HEK293 (cell line): ENCODE measurements around the gene CMTM4.

ENCODE experiments used
- FEZF1 ChIP-seq: fragments of 450-650 bp; formaldehyde crosslinking; IDR thresholded peaks from 2 replicates; pipeline ENCODE4 v1.5.1; 2016; ENCODE audit warnings: missing biosample characterization, missing genetic modification characterization
- HOXC10 ChIP-seq: sonication (generic); formaldehyde crosslinking; IDR thresholded peaks from 2 replicates; pipeline ENCODE4 v1.8.1; 2023; ENCODE audit warnings: mild to moderate bottlenecking, missing genetic modification reagents
- MEIS1 ChIP-seq: sonication (generic); formaldehyde crosslinking; IDR thresholded peaks from 2 replicates; pipeline ENCODE4 v1.8.1; 2022; ENCODE audit warnings: missing genetic modification reagents, mild to moderate bottlenecking, borderline replicate concordance
- PRDM1 ChIP-seq: fragments of 450-650 bp; formaldehyde crosslinking; IDR thresholded peaks from 2 replicates; pipeline ENCODE4; 2016; ENCODE audit warnings: missing biosample characterization, missing genetic modification characterization
- REPIN1 ChIP-seq: fragments of 450-650 bp; formaldehyde crosslinking; IDR thresholded peaks from 2 replicates; pipeline ENCODE4 v1.5.1; 2017; ENCODE audit warnings: missing biosample characterization, missing genetic modification characterization, low read depth
- SCRT2 ChIP-seq: fragments of 450-650 bp; formaldehyde crosslinking; IDR thresholded peaks from 2 replicates; pipeline ENCODE4 v1.5.1; 2016; ENCODE audit warnings: missing biosample characterization, missing genetic modification characterization
- YY2 ChIP-seq: fragments of 450-650 bp; formaldehyde crosslinking; IDR thresholded peaks from 2 replicates; pipeline ENCODE4 v1.5.1; 2016; ENCODE audit warnings: missing biosample characterization, missing genetic modification characterization
- ZBTB48 ChIP-seq: fragments of 450-650 bp; formaldehyde crosslinking; IDR thresholded peaks from 2 replicates; pipeline ENCODE4 v1.5.1; 2016; ENCODE audit warnings: missing biosample characterization, missing genetic modification characterization
- ZNF132 ChIP-seq: fragments of 450-650 bp; formaldehyde crosslinking; IDR thresholded peaks from 2 replicates; pipeline ENCODE4 v1.5.1; 2017; ENCODE audit warnings: missing biosample characterization, missing genetic modification characterization, borderline replicate concordance
- ZNF2 ChIP-seq: fragments of 450-650 bp; formaldehyde crosslinking; IDR thresholded peaks from 2 replicates; pipeline ENCODE4 v1.5.1; 2016; ENCODE audit warnings: missing biosample characterization, missing genetic modification characterization
- ZNF202 ChIP-seq: fragments of 450-650 bp; formaldehyde crosslinking; IDR thresholded peaks from 2 replicates; pipeline ENCODE4 v1.5.1; 2016; ENCODE audit warnings: missing biosample characterization, missing genetic modification characterization, borderline replicate concordance
- ZNF239 ChIP-seq: fragments of 450-650 bp; formaldehyde crosslinking; IDR thresholded peaks from 2 replicates; pipeline ENCODE4 v1.5.1; 2016; ENCODE audit warnings: missing biosample characterization, missing genetic modification characterization
- ZNF24 ChIP-seq: fragments of 450-650 bp; formaldehyde crosslinking; IDR thresholded peaks from 2 replicates; pipeline ENCODE4 v1.5.1; 2016; ENCODE audit warnings: missing biosample characterization, missing genetic modification characterization
- ZNF341 ChIP-seq: fragments of 450-650 bp; formaldehyde crosslinking; IDR thresholded peaks from 2 replicates; pipeline ENCODE4; 2016; ENCODE audit warnings: low read depth, missing biosample characterization, missing genetic modification characterization
- ZNF501 ChIP-seq: fragments of 450-650 bp; formaldehyde crosslinking; IDR thresholded peaks from 2 replicates; pipeline ENCODE4 v1.5.1; 2016; ENCODE audit warnings: missing biosample characterization, missing genetic modification characterization
- ZNF600 ChIP-seq: fragments of 450-650 bp; formaldehyde crosslinking; IDR thresholded peaks from 2 replicates; pipeline ENCODE4 v1.5.1; 2016; ENCODE audit warnings: missing biosample characterization, missing genetic modification characterization
- ZNF658 ChIP-seq: fragments of 450-650 bp; formaldehyde crosslinking; IDR thresholded peaks from 2 replicates; pipeline ENCODE4; 2016; ENCODE audit warnings: missing biosample characterization, missing genetic modification characterization
- ZNF660 ChIP-seq: fragments of 450-650 bp; IDR thresholded peaks from 2 replicates; pipeline ENCODE4 v1.5.1; 2018; ENCODE audit warnings: missing biosample characterization, mild to moderate bottlenecking, missing genetic modification characterization
- ZNF776 ChIP-seq: fragments of 450-650 bp; formaldehyde crosslinking; IDR thresholded peaks from 2 replicates; pipeline ENCODE4 v1.5.0; 2017; ENCODE audit warnings: missing biosample characterization, missing genetic modification characterization, borderline replicate concordance
- ZNF791 ChIP-seq: fragments of 450-650 bp; formaldehyde crosslinking; IDR thresholded peaks from 2 replicates; pipeline ENCODE4 v1.5.1; 2016; ENCODE audit warnings: missing biosample characterization, missing genetic modification characterization
- ZNF792 ChIP-seq: fragments of 450-650 bp; formaldehyde crosslinking; IDR thresholded peaks from 2 replicates; pipeline ENCODE4 v1.5.1; 2016; ENCODE audit warnings: missing biosample characterization, missing genetic modification characterization
- ZNF843 ChIP-seq: fragments of 450-650 bp; formaldehyde crosslinking; IDR thresholded peaks from 2 replicates; pipeline ENCODE4 v1.5.1; 2016; ENCODE audit warnings: missing biosample characterization, missing genetic modification characterization
- TF ChIP-seq, protein P1 (sequence below): fragments of 450-650 bp; formaldehyde crosslinking; IDR thresholded peaks from 2 replicates; pipeline ENCODE4 v1.5.1; 2016; ENCODE audit warnings: missing biosample characterization, missing genetic modification characterization
- TF ChIP-seq, protein P2 (sequence below): IDR thresholded peaks from 2 replicates; pipeline ENCODE4 v1.6.1; 2011; ENCODE audit warnings: mild to moderate bottlenecking, low read depth, low read length, borderline replicate concordance
- TF ChIP-seq, protein P3 (sequence below): fragments of 450-650 bp; formaldehyde crosslinking; IDR thresholded peaks from 2 replicates; pipeline ENCODE4 v1.5.1; 2017; ENCODE audit warnings: missing biosample characterization, missing genetic modification characterization
- TF ChIP-seq, protein P4 (sequence below): fragments of 450-650 bp; formaldehyde crosslinking; IDR thresholded peaks from 2 replicates; pipeline ENCODE4 v1.5.1; 2016; ENCODE audit warnings: missing biosample characterization, missing genetic modification characterization
- TF ChIP-seq, protein P5 (sequence below): fragments of 450-650 bp; formaldehyde crosslinking; IDR thresholded peaks from 2 replicates; pipeline ENCODE4 v1.5.1; 2016; ENCODE audit warnings: missing biosample characterization, missing genetic modification characterization
- TF ChIP-seq, protein P6 (sequence below): fragments of 450-650 bp; formaldehyde crosslinking; IDR thresholded peaks from 2 replicates; pipeline ENCODE4 v1.5.1; 2017; ENCODE audit warnings: missing biosample characterization, missing genetic modification characterization

Gene CMTM4

DNA sequence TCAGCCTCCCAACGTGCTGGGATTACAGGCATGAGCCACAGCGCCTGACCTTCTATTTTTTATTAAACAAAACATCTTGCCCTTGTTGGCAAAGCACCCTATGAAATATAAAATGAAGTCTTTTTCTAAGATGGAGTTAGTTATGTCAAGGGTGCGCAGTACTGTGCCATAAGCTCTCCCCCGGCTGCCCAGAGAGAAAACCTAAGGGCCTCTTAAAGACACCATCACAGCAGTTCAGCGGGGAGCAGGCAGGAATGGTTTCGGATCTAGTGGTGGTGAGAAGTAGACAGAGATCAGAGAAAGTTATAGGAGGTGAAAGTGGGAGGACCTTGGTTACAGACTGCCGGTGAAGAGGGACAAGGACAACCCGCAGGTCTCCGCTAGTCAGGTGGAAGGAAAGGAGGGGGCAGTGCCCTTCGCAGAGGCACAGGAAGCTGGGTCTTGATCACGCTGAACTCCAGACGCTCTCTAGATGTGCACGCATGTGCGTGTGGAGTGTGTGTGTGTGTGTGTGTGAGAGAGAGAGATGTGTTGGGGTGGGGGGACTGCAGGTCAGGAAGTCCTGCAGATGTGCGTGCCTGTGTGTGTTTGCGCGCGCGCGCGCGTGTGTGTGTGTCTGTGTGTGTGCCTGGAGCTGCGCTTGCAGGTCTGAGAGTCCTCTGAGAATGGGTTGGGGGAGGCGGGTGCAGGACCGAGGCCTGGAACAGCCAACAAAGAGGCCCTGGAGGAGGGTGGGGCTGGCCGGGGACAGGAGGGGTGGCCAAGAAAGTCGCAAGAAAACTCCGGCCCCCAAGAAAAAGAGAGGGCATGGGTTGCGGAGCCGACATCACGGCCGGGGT lies 92.8 kb downstream of the CMTM4 start (continued):
- TF ChIP-seq, protein P1, sequence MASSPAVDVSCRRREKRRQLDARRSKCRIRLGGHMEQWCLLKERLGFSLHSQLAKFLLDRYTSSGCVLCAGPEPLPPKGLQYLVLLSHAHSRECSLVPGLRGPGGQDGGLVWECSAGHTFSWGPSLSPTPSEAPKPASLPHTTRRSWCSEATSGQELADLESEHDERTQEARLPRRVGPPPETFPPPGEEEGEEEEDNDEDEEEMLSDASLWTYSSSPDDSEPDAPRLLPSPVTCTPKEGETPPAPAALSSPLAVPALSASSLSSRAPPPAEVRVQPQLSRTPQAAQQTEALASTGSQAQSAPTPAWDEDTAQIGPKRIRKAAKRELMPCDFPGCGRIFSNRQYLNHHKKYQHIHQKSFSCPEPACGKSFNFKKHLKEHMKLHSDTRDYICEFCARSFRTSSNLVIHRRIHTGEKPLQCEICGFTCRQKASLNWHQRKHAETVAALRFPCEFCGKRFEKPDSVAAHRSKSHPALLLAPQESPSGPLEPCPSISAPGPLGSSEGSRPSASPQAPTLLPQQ (tag by site-specific recombination): peak; percentile 83
- TF ChIP-seq ZNF24 (tag by site-specific recombination): no peak
- peak; percentile 15; the same call in 1 of the 2 replicates for TF ChIP-seq FEZF1 (tag by site-specific recombination)
- TF ChIP-seq ZNF239 (tag by site-specific recombination): 0 out of 2 replicates have a peak, but pooled peaks have one; percentile 53
- no peak for TF ChIP-seq ZNF132 (tag by site-specific recombination)
- TF ChIP-seq ZNF2 (tag by site-specific recombination): peak; percentile 64; the same call in 1 of the 2 replicates
- peak; percentile 62 for TF ChIP-seq SCRT2 (tag by site-specific recombination)
- peak; percentile 75 for TF ChIP-seq ZNF843 (tag by site-specific recombination)
- no peak for TF ChIP-seq HOXC10 (CRISPR knock-in tag)
- TF ChIP-seq, protein P2, sequence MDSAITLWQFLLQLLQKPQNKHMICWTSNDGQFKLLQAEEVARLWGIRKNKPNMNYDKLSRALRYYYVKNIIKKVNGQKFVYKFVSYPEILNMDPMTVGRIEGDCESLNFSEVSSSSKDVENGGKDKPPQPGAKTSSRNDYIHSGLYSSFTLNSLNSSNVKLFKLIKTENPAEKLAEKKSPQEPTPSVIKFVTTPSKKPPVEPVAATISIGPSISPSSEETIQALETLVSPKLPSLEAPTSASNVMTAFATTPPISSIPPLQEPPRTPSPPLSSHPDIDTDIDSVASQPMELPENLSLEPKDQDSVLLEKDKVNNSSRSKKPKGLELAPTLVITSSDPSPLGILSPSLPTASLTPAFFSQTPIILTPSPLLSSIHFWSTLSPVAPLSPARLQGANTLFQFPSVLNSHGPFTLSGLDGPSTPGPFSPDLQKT: no peak
- peak; percentile 74 for TF ChIP-seq ZNF600 (tag by site-specific recombination)
- no peak for TF ChIP-seq ZNF776
- TF ChIP-seq ZNF202: no peak
- no peak for TF ChIP-seq ZNF791 (tag by site-specific recombination)
- TF ChIP-seq ZNF501 (tag by site-specific recombination): 0 out of 2 replicates have a peak, but pooled peaks have one; percentile 78
- TF ChIP-seq, protein P3, sequence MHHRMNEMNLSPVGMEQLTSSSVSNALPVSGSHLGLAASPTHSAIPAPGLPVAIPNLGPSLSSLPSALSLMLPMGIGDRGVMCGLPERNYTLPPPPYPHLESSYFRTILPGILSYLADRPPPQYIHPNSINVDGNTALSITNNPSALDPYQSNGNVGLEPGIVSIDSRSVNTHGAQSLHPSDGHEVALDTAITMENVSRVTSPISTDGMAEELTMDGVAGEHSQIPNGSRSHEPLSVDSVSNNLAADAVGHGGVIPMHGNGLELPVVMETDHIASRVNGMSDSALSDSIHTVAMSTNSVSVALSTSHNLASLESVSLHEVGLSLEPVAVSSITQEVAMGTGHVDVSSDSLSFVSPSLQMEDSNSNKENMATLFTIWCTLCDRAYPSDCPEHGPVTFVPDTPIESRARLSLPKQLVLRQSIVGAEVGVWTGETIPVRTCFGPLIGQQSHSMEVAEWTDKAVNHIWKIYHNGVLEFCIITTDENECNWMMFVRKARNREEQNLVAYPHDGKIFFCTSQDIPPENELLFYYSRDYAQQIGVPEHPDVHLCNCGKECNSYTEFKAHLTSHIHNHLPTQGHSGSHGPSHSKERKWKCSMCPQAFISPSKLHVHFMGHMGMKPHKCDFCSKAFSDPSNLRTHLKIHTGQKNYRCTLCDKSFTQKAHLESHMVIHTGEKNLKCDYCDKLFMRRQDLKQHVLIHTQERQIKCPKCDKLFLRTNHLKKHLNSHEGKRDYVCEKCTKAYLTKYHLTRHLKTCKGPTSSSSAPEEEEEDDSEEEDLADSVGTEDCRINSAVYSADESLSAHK: no peak; the same call in 1 of the 2 replicates
- TF ChIP-seq, protein P4, sequence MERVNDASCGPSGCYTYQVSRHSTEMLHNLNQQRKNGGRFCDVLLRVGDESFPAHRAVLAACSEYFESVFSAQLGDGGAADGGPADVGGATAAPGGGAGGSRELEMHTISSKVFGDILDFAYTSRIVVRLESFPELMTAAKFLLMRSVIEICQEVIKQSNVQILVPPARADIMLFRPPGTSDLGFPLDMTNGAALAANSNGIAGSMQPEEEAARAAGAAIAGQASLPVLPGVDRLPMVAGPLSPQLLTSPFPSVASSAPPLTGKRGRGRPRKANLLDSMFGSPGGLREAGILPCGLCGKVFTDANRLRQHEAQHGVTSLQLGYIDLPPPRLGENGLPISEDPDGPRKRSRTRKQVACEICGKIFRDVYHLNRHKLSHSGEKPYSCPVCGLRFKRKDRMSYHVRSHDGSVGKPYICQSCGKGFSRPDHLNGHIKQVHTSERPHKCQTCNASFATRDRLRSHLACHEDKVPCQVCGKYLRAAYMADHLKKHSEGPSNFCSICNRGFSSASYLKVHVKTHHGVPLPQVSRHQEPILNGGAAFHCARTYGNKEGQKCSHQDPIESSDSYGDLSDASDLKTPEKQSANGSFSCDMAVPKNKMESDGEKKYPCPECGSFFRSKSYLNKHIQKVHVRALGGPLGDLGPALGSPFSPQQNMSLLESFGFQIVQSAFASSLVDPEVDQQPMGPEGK (tag by site-specific recombination): peak; percentile 93
- TF ChIP-seq, protein P5, sequence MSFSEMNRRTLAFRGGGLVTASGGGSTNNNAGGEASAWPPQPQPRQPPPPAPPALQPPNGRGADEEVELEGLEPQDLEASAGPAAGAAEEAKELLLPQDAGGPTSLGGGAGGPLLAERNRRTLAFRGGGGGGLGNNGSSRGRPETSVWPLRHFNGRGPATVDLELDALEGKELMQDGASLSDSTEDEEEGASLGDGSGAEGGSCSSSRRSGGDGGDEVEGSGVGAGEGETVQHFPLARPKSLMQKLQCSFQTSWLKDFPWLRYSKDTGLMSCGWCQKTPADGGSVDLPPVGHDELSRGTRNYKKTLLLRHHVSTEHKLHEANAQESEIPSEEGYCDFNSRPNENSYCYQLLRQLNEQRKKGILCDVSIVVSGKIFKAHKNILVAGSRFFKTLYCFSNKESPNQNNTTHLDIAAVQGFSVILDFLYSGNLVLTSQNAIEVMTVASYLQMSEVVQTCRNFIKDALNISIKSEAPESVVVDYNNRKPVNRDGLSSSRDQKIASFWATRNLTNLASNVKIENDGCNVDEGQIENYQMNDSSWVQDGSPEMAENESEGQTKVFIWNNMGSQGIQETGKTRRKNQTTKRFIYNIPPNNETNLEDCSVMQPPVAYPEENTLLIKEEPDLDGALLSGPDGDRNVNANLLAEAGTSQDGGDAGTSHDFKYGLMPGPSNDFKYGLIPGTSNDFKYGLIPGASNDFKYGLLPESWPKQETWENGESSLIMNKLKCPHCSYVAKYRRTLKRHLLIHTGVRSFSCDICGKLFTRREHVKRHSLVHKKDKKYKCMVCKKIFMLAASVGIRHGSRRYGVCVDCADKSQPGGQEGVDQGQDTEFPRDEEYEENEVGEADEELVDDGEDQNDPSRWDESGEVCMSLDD (tag by site-specific recombination): peak; percentile 93
- TF ChIP-seq, protein P6, sequence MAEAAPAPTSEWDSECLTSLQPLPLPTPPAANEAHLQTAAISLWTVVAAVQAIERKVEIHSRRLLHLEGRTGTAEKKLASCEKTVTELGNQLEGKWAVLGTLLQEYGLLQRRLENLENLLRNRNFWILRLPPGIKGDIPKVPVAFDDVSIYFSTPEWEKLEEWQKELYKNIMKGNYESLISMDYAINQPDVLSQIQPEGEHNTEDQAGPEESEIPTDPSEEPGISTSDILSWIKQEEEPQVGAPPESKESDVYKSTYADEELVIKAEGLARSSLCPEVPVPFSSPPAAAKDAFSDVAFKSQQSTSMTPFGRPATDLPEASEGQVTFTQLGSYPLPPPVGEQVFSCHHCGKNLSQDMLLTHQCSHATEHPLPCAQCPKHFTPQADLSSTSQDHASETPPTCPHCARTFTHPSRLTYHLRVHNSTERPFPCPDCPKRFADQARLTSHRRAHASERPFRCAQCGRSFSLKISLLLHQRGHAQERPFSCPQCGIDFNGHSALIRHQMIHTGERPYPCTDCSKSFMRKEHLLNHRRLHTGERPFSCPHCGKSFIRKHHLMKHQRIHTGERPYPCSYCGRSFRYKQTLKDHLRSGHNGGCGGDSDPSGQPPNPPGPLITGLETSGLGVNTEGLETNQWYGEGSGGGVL (tag by site-specific recombination): peak; percentile 99
- no peak for TF ChIP-seq ZNF660 (tag by site-specific recombination)
- TF ChIP-seq ZBTB48: 0 out of 2 replicates have a peak, but pooled peaks have one; percentile 70
- TF ChIP-seq ZNF341 (tag by site-specific recombination): peak; percentile 98
- TF ChIP-seq ZNF792 (tag by site-specific recombination): peak; percentile 87
- peak; percentile 52; the same call in 1 of the 2 replicates for TF ChIP-seq YY2 (tag by site-specific recombination)
- TF ChIP-seq ZNF658 (tag by site-specific recombination): no peak
- TF ChIP-seq PRDM1 (tag by site-specific recombination): peak; percentile 94
- TF ChIP-seq REPIN1 (tag by site-specific recombination): peak; percentile 87; the same call in 1 of the 2 replicates
- TF ChIP-seq MEIS1 (CRISPR knock-in tag): no peak
